ENCODE measurements around the gene HNRNPAB.

DNA sequence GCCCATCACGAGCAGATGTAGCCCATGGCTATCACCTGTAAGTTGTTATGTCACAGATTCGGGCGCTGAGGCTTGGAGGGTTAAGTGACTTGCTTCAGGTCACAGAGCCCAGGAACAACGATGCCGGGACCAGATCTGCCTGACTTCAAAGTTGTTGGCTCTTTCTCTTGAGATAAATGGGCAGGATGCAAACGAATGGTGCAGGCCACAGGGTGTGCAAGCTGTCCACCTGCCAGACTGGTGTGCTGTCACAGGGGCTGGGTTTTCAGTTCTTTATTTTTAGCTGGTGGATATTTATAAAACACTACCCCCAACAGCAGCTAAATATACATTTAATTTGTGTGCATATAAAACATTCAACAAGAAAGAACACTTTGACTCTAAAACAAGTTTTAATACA, 45.9 kb downstream of the HNRNPAB start:
- TF ChIP-seq MAFF (IDR thresholded peaks at IDR 0.05; ENCODE audit: low read length) (no peak), NFIC (IDR thresholded peaks at IDR 0.05) (no peak), ZNF143 (CRISPR knock-in tag; IDR thresholded peaks at IDR 0.05) (no peak), FOSL1 (tag; conservative IDR thresholded peaks at IDR 0.05) (no peak), HINFP (tag; conservative IDR thresholded peaks at IDR 0.05; ENCODE audit: low read depth) (no peak), CEBPG (CRISPR knock-in tag; IDR thresholded peaks at IDR 0.05) (no peak), CEBPG (tag; conservative IDR thresholded peaks at IDR 0.05 in 1 of 2, IDR thresholded peaks at IDR 0.05 in 1 of 2) (no peak), BHLHE40 (IDR thresholded peaks at IDR 0.05; ENCODE audit: low read length) (no peak)
- TF ChIP-seq, protein P1, sequence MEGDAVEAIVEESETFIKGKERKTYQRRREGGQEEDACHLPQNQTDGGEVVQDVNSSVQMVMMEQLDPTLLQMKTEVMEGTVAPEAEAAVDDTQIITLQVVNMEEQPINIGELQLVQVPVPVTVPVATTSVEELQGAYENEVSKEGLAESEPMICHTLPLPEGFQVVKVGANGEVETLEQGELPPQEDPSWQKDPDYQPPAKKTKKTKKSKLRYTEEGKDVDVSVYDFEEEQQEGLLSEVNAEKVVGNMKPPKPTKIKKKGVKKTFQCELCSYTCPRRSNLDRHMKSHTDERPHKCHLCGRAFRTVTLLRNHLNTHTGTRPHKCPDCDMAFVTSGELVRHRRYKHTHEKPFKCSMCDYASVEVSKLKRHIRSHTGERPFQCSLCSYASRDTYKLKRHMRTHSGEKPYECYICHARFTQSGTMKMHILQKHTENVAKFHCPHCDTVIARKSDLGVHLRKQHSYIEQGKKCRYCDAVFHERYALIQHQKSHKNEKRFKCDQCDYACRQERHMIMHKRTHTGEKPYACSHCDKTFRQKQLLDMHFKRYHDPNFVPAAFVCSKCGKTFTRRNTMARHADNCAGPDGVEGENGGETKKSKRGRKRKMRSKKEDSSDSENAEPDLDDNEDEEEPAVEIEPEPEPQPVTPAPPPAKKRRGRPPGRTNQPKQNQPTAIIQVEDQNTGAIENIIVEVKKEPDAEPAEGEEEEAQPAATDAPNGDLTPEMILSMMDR (IDR thresholded peaks at IDR 0.05 in 2 of 3, conservative IDR thresholded peaks at IDR 0.05 in 1 of 3; ENCODE audit: insufficient read depth in 2 of 3, low read depth in 1 of 3, low read length in 3 of 3) = no peak
- TF ChIP-seq, protein P2, sequence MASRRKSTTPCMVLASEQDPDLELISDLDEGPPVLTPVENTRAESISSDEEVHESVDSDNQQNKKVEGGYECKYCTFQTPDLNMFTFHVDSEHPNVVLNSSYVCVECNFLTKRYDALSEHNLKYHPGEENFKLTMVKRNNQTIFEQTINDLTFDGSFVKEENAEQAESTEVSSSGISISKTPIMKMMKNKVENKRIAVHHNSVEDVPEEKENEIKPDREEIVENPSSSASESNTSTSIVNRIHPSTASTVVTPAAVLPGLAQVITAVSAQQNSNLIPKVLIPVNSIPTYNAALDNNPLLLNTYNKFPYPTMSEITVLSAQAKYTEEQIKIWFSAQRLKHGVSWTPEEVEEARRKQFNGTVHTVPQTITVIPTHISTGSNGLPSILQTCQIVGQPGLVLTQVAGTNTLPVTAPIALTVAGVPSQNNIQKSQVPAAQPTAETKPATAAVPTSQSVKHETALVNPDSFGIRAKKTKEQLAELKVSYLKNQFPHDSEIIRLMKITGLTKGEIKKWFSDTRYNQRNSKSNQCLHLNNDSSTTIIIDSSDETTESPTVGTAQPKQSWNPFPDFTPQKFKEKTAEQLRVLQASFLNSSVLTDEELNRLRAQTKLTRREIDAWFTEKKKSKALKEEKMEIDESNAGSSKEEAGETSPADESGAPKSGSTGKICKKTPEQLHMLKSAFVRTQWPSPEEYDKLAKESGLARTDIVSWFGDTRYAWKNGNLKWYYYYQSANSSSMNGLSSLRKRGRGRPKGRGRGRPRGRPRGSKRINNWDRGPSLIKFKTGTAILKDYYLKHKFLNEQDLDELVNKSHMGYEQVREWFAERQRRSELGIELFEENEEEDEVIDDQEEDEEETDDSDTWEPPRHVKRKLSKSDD (conservative IDR thresholded peaks at IDR 0.05; ENCODE audit: low read length) = no peak

Data from K562 (cell line).